Right hindlimb (tissue), 1 donor: ENCODE results near the gene STRN3.

Source experiments
- DNase-seq: peaks from one replicate; pipeline ENCODE4 v3.0.0-alpha.2; 2018

Gene STRN3

DNA sequence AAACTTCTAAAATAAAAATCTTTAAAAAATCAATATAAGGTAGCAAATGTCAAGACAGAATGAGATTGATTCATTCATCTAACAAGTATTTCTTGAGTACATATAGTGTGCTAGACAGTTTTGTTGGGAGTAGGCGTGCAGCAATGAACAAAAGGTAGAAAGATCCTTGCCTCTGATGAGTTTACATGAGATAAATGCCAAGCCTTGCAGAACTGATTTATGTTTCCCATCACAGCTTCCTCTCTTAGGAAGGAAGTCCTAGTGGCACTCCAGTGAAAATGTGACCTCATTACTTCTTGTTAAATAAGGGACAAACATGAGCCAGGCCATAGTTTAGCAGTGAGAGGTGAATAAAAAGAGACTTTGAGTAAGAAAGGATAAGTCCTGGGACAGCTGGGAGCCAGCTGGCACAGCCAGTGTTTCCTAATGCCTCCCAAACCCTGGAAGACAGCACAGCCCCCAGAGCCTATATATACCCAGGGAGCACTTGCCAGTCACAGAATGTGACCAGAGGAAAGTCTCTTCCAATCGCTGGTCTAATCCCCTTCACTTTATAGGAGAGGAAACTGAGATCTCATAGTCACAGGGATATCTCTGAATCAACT lies 156.5 kb downstream of the STRN3 start:
- DNase-seq: no peak

DNA sequence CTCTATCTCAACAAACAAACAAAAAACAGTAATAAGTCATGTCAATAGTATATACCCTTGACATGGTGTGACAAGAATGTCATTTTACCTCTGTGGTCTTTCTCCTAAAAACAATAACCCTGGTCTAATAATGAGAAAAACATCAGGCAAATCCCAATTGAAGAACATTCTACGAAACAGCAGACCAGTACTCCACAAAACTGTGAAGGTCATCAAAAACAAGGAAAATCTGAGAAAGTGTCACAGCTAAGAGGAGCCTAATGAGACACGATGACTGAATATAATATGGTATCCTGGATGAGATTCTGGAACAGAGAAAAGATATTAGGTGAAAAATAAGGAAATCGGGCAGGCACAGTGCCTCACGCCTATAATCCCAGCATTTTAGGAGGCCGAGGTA lies 157.4 kb downstream of the STRN3 start:
- DNase-seq: no peak

DNA sequence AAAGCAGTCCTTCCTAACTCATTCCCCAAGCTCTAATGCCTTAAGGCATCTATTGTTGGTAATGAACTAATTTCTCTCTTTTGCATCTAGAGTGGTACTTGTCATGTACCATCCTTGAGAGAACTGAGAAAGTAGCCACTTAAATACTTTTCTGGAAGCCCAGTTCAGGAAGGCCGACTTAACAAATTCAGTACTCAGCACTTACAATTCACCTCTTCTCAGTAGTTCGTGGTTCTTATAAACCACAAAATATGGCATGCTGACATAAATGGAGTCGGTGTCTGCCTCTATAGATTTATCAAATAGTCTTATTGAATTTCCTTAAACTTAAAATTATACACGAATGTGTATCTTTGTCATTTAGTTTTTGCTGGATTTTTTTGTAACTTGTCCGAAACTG lies 161.2 kb downstream of the STRN3 start:
- no peak for DNase-seq

DNA sequence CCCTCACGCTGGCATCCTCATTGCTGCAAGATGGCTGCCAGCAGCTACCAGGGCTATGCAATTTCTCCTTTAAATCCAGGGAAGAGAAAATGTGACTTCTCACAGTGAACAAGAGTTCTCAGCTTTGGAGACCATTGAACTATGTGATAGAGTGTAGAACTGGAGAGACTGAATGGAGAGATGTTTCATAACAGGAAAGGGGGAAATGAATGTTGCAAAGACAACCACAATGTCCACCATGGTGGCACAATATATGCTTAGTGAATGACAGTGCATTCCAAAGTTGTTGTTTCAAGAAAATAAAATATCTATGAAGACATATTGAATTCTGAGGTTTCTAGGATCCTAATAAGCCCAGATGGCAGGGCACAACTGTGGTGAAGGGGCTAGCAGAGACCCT lies 165.0 kb downstream of the STRN3 start:
- no peak for DNase-seq

DNA sequence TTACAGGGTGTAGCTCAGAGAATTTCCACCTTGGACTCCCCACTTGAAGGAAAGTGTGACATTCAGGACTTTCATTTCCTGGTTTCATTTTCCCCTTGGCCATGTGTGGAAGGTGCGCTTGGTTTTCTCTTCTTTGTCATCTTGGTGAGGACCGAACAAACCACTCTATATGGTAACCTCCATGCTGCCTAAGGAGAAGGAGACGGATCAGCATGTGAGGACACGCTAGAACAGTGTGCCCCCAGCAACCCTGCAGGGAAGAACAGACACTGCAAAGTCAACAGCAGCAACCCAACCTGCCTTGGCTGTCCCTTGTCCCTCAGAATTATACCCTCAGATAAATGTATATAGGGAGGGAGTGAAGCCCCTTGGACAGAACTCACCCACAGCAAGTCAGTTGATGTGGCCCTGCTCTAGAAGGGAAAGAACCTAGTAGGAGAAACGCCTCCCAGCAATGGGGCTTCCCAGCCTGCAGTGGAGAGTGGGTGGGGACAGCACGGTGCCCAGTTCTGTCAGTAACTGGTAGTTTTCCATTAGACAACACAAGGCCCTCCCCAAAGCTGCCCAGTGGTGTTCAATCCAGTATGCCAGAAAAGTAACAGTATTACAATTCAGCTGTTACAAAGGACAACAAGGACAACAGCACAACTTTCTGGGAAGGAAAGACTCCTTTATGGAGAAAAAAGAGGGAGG lies 170.7 kb downstream of the STRN3 start:
- no peak for DNase-seq

DNA sequence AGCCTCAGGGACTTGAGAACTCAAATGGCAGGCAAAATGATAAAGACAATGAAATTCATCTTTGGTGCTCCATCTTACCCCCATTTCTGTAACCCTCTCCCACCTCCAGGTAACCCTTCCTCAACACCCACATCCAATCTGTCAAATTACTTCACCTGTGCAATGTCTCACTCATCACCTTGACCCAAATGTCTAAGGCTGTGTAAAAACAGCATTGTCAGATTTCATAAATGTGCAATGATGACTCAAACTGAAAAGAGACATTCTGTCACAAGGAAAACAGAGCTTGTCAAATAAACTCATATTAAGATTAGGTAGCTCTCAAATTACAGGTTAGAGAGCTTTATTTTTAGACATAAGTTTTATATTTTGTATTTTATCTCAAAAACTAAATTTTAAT lies 171.7 kb downstream of the STRN3 start:
- DNase-seq: no peak

DNA sequence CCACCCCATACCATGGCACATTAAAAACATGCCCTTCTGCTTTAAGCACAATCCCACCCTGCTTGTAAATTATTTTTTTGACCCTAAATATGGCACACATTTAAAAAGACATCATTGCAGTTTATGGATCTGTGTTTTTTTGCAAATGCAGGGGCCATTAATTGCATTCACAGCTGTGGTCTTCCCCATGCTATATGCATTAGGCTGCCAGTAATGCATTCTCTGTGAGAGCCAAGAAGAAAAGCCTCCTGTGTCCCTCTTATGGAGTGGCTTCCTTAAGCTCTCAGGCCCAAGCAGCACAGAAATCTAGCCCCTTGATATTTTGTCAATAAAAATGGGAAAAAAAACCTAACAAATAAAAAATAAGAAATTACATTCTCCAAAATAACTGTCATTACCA lies 172.2 kb downstream of the STRN3 start:
- peak; percentile 35 for DNase-seq

DNA sequence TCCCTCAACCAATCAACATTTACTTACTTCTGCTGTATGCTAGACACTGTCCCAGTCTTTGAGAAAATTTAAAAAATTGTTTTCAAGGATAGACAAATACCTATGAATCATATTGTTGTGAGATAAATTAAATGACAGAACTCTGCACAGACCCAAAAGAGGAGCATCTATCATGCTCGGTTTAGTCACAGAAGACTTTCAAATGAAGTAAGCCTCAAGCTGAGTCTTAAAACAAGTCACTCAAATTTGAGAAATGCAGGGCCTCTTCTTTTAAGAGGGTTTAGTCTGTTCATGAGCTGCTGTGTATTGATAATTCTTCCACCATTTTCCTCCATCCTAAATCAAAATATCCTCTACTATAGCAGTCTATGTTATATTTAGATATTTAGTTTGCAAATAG lies 176.2 kb downstream of the STRN3 start:
- DNase-seq: no peak

DNA sequence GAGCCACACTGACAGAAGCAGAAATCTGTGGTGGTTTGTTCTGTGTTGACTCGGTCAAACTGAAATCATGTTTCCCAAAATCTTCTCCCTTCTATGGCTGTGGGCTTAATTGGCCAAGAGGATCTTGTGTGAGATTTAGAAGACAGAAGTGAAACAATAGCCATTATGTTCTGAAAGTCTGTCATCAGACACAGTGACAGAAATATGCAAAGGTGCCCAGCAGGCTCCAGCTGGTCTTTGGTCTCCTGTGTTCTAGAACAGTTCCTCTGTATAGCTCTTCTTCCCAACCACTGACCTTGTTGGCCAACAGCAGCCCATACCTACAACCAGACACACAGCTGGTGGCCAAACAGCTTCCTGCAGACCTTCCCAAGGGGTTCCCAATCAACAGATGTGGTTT lies 176.8 kb downstream of the STRN3 start:
- no peak for DNase-seq

DNA sequence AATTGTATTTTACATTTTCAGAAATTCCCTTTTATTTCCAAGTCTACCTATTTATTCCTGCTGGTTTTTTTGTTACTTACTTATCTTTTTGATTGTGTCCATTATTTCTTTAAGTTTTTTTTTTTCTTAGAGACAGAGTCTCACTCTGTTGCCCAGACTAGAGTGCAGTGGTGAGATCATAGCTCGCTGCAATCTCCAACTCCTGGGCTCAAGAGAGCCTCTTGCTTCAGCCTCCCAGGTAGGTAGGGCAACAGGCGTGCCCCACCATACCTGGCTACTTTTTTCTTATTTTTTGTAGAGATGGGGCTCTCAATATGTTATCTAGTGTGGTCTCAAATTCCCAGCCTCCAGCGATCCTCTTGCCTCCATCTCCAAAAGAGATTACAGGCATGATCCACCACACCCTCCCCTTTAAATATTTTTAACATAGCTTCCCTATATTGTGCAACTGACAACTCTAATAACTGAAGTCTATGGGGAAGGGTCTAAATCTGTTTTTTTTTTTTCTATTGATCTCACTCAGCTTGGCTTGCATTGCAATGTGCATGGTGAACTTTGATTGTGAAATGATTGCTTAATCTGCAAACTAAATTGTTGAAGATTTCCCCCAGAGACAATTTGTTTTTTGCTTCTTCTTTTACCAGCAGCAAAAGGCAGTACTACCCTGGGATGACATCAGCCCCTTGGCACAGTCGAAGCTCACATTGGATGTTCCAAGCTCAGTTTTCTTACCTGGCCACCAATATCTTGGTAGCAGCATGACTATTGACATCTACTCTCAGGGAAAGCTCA lies 177.5 kb downstream of the STRN3 start:
- no peak for DNase-seq
